Prostate gland (tissue), 2 donors: Measurements from ENCODE around the gene ZPR1. TPM values are rescaled to one million over a fixed set of nuclear protein-coding genes. Genes with fewer than 3 reads are reported as not detected.

Experiments used
- DNase-seq: peaks from one replicate; pipeline ENCODE4 v3.0.0-alpha.2; 2019; ENCODE audit warnings: low spot score
- H3K27ac ChIP-seq, 2 donors: fragments of 200-600 bp; sonication (generic); 2 replicates each; pipeline ENCODE4 v1.5.1; 2017 to 2019
- H3K27me3 ChIP-seq: fragments of 200-600 bp; sonication (generic); replicated peaks from 2 replicates; pipeline ENCODE4 v1.5.1; 2019; ENCODE audit not compliant: insufficient read depth
- H3K36me3 ChIP-seq, 2 donors: fragments of 200-600 bp; sonication (generic); 1 replicate in 1 of 2; 2 replicates in 1 of 2; pipeline versions ENCODE4 v1.5.1 to v1.8.1; 2017 to 2019
- H3K4me1 ChIP-seq: fragments of 200-600 bp; sonication (generic); replicated peaks from 2 replicates; pipeline ENCODE4 v1.5.1; 2019
- H3K4me3 ChIP-seq, 2 donors: fragments of 200-600 bp; sonication (generic); 2 replicates each; pipeline ENCODE4 v1.5.1; 2017 to 2019
- H3K9me3 ChIP-seq: fragments of 200-600 bp; sonication (generic); 2 replicates; pipeline ENCODE4 v1.5.1; 2017
- POLR2A ChIP-seq: fragments of 450-650 bp; IDR thresholded peaks from one replicate; pipeline ENCODE4 v1.6.1; 2016; ENCODE audit warnings: antibody characterized with exemption, mild to moderate bottlenecking
- POLR2AphosphoS5 ChIP-seq: sonication (generic); formaldehyde crosslinking; IDR thresholded peaks from one replicate; pipeline ENCODE4 v1.6.1; 2017; ENCODE audit warnings: antibody characterized with exemption
- WGBS: methylation state at CpG from one replicate; pipeline ENCODE4 v1.1.5; 2018; 5-methylcytosine and 5-hydroxymethylcytosine counted together
- intact Hi-C: fragments of 100-400 bp; cut with DNase I; formaldehyde crosslinking; loops from one replicate; pipeline ENCODE4 v1.14.2; 2022
- total RNA-seq, 2 donors: library from RNA; depleted of rRNA; stranded (reverse); fragments of >200 nt; gene quantifications; one replicate each; pipeline ENCODE4 v1.1.0, GENCODE V29; 2016
- TF ChIP-seq, protein P1 (sequence below), 4 experiments: fragments of 200-600 bp in 2 of 4; fragments of 450-650 bp in 2 of 4; sonication (generic) in 2 of 4; IDR thresholded peaks; 1 replicate in 3 of 4; 2 replicates in 1 of 4; pipeline ENCODE4 v1.5.1; 2016 to 2019; ENCODE audit warnings: antibody characterized with exemption in 4 of 4, mild to moderate bottlenecking in 2 of 4, moderate library complexity in 2 of 4

The ZPR1 gene
- total RNA-seq, 2 donors from 2014 or later: 24.6 to 27.6 TPM

DNA sequence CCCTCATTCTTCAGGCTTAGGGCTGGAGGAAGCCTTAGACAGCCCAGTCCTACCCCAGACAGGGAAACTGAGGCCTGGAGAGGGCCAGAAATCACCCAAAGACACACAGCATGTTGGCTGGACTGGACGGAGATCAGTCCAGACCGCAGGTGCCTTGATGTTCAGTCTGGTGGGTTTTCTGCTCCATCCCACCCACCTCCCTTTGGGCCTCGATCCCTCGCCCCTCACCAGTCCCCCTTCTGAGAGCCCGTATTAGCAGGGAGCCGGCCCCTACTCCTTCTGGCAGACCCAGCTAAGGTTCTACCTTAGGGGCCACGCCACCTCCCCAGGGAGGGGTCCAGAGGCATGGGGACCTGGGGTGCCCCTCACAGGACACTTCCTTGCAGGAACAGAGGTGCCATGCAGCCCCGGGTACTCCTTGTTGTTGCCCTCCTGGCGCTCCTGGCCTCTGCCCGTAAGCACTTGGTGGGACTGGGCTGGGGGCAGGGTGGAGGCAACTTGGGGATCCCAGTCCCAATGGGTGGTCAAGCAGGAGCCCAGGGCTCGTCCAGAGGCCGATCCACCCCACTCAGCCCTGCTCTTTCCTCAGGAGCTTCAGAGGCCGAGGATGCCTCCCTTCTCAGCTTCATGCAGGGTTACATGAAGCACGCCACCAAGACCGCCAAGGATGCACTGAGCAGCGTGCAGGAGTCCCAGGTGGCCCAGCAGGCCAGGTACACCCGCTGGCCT is 42.5 kb upstream of the ZPR1 start:
- Histone ChIP-seq H3K4me1 (no peaks in the 10 kb centered on the region), H3K36me3 (no peaks in the 10 kb centered on the region), H3K4me3 (no peak overlapping the region), H3K27ac (no peak overlapping the region), H3K9me3 (no peaks in the 10 kb centered on the region), H3K27me3 (no peaks in the 10 kb centered on the region)
- TF ChIP-seq, protein P1, sequence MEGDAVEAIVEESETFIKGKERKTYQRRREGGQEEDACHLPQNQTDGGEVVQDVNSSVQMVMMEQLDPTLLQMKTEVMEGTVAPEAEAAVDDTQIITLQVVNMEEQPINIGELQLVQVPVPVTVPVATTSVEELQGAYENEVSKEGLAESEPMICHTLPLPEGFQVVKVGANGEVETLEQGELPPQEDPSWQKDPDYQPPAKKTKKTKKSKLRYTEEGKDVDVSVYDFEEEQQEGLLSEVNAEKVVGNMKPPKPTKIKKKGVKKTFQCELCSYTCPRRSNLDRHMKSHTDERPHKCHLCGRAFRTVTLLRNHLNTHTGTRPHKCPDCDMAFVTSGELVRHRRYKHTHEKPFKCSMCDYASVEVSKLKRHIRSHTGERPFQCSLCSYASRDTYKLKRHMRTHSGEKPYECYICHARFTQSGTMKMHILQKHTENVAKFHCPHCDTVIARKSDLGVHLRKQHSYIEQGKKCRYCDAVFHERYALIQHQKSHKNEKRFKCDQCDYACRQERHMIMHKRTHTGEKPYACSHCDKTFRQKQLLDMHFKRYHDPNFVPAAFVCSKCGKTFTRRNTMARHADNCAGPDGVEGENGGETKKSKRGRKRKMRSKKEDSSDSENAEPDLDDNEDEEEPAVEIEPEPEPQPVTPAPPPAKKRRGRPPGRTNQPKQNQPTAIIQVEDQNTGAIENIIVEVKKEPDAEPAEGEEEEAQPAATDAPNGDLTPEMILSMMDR (IDR thresholded peaks at IDR 0.05): no peak
- TF ChIP-seq POLR2AphosphoS5 (no peak), POLR2A (no peak)
- intact Hi-C loops: no loop called here
- no peak for DNase-seq
- WGBS: 95% methylated on average over 14 of the region's 17 CpGs

DNA sequence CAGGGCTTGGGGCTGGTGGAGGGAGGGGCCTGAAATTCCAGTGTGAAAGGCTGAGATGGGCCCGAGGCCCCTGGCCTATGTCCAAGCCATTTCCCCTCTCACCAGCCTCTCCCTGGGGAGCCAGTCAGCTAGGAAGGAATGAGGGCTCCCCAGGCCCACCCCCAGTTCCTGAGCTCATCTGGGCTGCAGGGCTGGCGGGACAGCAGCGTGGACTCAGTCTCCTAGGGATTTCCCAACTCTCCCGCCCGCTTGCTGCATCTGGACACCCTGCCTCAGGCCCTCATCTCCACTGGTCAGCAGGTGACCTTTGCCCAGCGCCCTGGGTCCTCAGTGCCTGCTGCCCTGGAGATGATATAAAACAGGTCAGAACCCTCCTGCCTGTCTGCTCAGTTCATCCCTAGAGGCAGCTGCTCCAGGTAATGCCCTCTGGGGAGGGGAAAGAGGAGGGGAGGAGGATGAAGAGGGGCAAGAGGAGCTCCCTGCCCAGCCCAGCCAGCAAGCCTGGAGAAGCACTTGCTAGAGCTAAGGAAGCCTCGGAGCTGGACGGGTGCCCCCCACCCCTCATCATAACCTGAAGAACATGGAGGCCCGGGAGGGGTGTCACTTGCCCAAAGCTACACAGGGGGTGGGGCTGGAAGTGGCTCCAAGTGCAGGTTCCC is 41.8 kb upstream of the ZPR1 start, which contains the start of gene APOC3:
APOC3 (plus strand) TSS at position 383 of the 659 bp plus-strand sequence. CDS start 676 bp downstream, outside the sequence.
- intact Hi-C loops: no loop called here

DNA sequence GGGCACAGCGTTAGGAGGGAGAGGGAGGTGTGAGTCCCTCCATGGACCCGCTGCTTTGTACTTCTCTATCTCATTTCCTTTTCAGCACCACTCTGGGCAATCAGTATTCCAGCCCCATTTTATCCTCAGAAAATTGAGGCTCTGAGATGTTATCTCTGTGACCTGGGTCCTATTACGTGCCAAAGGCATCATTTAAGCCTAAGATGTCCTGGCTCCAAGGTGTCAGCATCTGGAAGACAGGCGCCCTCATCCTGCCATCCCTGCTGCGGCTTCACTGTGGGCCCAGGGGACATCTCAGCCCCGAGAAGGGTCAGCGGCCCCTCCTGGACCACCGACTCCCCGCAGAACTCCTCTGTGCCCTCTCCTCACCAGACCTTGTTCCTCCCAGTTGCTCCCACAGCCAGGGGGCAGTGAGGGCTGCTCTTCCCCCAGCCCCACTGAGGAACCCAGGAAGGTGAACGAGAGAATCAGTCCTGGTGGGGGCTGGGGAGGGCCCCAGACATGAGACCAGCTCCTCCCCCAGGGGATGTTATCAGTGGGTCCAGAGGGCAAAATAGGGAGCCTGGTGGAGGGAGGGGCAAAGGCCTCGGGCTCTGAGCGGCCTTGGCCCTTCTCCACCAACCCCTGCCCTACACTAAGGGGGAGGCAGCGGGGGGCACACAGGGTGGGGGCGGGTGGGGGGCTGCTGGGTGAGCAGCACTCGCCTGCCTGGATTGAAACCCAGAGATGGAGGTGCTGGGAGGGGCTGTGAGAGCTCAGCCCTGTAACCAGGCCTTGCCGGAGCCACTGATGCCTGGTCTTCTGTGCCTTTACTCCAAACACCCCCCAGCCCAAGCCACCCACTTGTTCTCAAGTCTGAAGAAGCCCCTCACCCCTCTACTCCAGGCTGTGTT is 41.1 kb upstream of the ZPR1 start:
- H3K27ac ChIP-seq: no peak overlapping the region
- TF ChIP-seq POLR2A (no peak), POLR2AphosphoS5 (no peak)
- TF ChIP-seq, protein P1 (IDR thresholded peaks at IDR 0.05): no peak
- H3K4me3 ChIP-seq: no peak overlapping the region
- WGBS: 65% methylated on average over 16 of the region's 16 CpGs
- H3K4me1 ChIP-seq: no peaks in the 10 kb centered on the region
- DNase-seq: no peak
- H3K27me3 ChIP-seq: no peaks in the 10 kb centered on the region
- no peaks in the 10 kb centered on the region for H3K9me3 ChIP-seq
- no peaks in the 10 kb centered on the region for H3K36me3 ChIP-seq
- intact Hi-C loops: no loop called here

More for the DNA sequence above, 41.8 kb upstream of the ZPR1 start, which contains the start of gene APOC3:
- 72% methylated on average over 9 of the region's 9 CpGs for WGBS
- Histone ChIP-seq H3K27me3 (no peaks in the 10 kb centered on the region), H3K4me1 (no peaks in the 10 kb centered on the region), H3K4me3 (no peak within 1 kb of the TSS), H3K9me3 (no peaks in the 10 kb centered on the region), H3K36me3 (no peaks in the 10 kb centered on the region), H3K27ac (no peak within 1 kb of the TSS)
- DNase-seq: no peak
- no peak for TF ChIP-seq POLR2A
- TF ChIP-seq, protein P1 (IDR thresholded peaks at IDR 0.05): no peak
- TF ChIP-seq POLR2AphosphoS5: no peak

DNA sequence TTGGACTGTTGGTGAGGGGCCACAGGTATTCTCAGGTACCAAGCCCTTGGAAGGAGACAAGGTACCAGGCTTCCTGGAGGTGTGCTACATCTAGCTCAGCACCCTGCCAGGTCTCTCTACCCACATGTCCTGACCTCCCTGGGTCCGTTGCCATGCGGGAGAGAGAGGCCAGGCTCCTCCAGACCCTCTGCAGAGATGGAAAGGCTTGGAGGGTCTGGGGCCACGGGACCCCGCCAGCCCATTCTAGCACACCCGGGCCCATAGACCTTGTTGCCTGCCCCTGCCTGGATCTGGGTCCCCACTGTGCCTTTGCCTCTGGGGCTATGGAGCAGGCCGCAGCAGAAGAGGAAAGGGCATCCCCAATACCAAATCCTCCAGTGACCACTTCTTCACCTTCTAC is 39.6 kb upstream of the ZPR1 start:
- WGBS: 98% methylated on average over 6 of the region's 6 CpGs
- intact Hi-C loops: no loop called here
- no peak for DNase-seq

More for the DNA sequence above, 39.6 kb upstream of the ZPR1 start:
- TF ChIP-seq, protein P1 (IDR thresholded peaks at IDR 0.05): no peak
- TF ChIP-seq POLR2AphosphoS5 (no peak), POLR2A (no peak)
- H3K27me3 ChIP-seq: no peaks in the 10 kb centered on the region
- H3K4me1 ChIP-seq: no peaks in the 10 kb centered on the region
- no peak overlapping the region for H3K27ac ChIP-seq
- H3K36me3 ChIP-seq: no peaks in the 10 kb centered on the region
- H3K9me3 ChIP-seq: no peaks in the 10 kb centered on the region
- no peak overlapping the region for H3K4me3 ChIP-seq
